HG02973 (cell line): ENCODE results near the gene NFIX.
A peak's percentile ranks its signal among the peaks of the same experiment; 100 is the strongest.

Experiments used
- ATAC-seq: cut with Tn5 transposase; IDR thresholded peaks from one replicate; pipeline ENCODE4 v1.9.1; 2021; ENCODE audit warnings: moderate library complexity; ENCODE audit not compliant: unreplicated experiment

NFIX gene

DNA sequence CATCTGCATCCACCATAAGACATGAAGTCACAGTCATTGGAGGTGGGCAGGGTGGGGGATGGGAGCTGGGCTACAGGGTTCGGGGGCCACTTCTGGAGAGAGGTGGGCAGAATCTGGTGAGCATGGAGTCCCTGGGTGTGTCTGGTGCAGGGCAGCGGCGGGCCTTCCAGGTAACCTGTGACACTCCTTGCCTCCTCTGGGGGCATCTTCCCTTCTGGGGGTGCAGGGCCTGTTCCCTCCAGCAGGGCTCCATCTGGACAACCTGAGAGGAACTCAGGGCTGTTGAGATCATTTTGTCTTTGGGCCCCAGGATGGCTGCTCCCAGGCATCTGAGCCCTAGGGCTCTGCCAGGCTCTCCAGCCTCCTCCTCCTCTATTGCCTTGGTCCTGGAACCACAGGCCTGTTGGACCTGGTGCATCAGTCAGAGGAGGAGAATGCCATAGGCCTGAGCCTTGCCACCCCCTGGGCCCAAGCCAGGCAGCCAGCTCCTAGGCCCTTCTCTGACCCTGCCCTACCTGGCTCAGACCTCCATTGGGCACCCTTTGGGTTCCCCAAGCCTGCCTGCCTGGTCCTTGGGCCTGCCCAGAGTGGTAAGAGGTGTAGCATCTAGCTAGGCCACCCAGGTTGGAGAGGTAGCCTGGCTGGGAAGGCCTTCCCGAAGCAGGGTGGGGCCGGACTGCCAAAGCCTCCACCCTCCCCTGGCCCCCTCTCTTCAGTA, 94.0 kb downstream of the NFIX start:
- ATAC-seq, result no peak

DNA sequence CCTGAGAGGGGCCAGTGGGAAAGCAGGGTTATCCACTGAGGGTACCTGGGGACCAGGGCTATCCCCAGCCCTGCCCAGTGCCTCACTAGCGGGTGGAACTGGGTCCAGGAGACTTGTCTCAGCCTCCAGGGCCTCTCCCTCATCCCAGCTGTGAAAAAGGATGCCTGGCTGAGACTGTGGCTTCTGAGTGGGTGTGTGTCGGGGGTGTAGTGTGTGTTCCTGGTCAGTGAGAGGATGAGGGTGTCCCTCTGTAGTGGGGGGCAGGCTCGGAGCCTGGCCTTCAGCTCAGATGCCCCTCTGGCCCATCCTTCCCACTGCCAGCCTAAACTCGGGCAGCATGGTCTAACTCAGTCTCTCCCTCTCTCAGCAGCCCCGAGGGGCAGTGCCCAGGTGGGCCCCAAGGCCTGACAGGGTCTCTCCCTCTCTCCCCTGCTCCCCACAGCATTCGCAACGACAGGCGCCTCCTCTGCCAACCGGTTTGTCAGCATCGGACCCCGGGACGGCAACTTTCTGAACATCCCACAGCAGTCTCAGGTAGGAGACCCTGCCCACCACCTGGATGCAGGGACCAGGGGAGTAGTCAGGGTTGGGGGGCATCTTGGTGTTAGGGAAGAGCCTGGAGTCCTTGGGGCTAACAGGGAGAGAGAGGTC, 94.7 kb downstream of the NFIX start:
- ATAC-seq, result no peak

DNA sequence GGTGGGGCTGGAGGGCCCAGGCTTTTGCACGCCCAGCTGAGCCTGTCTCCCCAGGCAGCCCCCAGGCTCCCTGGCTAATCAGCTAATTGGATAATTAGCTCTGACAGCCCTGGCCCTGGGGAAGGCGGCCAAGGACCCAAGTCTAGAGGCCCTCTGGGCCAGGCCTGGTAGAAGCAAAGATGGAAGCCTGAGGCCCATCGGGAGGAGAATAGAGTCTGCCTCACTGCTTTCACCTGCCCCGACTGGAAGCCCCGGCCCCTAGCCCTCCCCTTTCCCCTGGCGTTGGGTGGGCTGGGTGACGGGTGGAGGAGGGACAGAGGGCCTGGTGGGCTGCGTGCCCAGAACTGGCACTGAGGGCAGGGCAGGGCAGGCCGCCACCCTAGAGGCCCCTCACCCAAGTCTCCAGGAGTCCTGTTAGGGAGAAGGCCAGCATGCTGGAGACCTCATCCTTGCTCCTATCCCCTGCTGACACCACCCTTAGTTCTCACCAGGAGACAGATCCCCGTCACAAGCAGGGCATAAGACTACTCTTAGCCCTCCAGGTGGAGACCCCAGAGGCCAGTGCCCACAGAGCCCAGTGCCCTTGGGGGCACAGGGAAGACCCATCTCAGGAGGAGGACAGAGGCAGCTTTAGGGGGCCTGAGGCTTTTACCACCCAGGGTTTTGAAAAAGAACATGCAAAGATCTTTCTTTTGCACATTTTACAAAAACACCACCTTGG, 95.4 kb downstream of the NFIX start:
- no peak for ATAC-seq

GRCh38 chr19:13091400-13092157, 96.3 kb downstream of the NFIX start:
- ATAC-seq, result no peak

DNA sequence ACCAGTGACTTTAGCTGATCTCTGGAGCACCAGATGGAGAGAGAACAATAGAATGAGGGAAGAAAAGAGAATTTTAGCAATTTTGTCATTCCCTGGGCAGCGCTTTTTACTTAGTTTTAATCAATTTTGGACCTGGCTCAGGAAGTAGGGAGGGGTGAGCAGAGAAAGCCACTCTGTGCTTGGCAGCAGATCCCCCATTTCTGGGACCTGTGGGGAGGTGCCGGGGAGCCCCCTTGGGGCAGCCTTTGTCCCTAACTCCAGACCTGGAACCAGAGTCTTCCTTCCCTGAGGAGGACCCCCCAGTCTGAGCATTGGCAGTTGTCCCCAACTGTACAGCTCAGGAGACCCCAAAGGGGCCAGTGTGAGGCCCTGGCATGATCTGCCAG, 96.9 kb downstream of the NFIX start:
- no peak for ATAC-seq

DNA sequence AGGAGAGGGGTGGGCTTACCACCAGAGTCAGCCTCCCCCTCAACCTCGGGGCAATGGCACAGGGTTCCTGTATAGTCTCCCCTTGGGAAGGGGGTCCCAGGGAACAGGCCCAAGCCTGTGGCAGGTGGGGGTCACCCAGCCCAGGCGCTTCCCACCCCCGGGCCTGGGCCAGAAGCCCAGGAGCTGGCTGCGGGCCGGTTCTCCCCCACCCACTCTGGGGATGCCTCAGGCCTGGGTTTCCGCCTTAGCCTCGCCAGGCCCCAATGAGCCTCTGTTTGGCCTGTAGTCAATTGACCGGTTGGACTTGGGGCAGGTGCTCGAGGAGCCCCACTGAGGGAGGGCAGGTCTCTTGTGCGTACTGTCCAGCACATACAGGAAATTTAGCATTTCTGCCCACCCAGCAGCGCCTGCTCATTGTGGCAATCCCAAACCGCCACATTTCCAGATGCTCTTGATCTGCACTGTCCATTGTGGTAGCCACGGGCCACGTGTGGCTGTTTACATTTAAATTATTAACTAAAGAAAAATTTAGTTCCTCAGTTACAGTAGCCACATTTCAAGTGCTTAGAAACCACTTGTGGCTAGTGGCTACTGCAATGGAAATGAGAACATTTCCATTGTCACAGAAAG, 97.4 kb downstream of the NFIX start:
- ATAC-seq, result no peak

- ATAC-seq, result no peak
Observed at GRCh38 chr19:13093407-13094105, 98.3 kb downstream of the NFIX start.

- no peak for ATAC-seq
Observed at GRCh38 chr19:13094106-13094504, 98.8 kb downstream of the NFIX start.

- no peak for ATAC-seq
Observed at GRCh38 chr19:13094771-13095392, 99.6 kb downstream of the NFIX start.

- ATAC-seq, result no peak
Observed at GRCh38 chr19:13095393-13095784, 100.1 kb downstream of the NFIX start.

DNA sequence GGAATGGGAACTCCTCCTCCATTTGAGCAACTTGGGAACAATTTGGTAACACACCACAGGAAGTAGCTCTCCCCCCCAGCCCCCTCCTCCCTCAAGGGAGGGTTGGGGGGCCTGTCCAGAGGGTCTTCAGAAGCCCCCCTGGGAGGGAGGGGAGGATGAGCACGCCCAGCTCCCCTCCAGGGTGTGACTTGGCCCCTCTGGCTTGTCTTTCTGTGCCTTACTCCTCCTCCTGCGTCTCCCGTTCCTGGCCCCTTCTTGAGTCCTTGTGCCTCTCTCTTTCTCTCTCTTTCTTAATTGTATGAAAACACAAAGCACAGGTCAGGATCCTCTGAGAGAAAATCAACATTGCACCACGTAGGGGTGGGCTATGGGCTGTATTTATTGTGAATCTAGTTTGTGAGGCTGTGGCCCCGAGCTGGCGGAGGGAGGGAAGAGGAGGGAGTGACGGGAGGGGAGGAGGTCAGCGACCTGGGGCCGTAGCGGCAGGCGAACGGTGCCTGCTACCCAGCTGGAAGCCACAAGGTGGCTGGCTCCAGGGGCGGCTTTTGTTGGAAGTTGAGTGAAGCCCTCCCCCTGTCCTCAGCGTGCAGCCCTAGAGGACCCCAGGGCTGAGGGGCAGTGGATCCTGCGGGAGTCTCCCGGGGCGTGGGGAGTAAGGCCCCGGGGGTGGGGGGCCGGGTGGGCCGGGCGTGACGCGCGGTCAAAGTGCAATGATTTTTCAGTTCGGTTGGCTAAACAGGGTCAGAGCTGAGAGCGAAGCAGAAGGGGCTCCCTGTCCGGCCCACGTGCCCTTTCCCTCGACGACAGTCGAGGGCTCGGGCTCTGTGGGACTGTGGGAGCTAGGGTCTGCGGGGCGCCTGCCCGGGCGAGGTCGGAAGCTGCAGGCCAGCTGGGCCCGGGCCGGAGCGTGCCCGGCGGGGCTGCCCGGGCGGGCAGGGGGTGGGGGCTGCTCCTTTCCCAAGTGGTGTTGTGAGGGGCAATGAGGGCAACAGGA, 101.0 kb downstream of the NFIX start:
- ATAC-seq, result no peak

- ATAC-seq, result no peak
Observed at GRCh38 chr19:13097033-13097462, 101.8 kb downstream of the NFIX start.

- ATAC-seq, result no peak
Observed at GRCh38 chr19:13097463-13098258, 102.4 kb downstream of the NFIX start.

- no peak for ATAC-seq
Observed at GRCh38 chr19:13098277-13099072, 103.2 kb downstream of the NFIX start.

DNA sequence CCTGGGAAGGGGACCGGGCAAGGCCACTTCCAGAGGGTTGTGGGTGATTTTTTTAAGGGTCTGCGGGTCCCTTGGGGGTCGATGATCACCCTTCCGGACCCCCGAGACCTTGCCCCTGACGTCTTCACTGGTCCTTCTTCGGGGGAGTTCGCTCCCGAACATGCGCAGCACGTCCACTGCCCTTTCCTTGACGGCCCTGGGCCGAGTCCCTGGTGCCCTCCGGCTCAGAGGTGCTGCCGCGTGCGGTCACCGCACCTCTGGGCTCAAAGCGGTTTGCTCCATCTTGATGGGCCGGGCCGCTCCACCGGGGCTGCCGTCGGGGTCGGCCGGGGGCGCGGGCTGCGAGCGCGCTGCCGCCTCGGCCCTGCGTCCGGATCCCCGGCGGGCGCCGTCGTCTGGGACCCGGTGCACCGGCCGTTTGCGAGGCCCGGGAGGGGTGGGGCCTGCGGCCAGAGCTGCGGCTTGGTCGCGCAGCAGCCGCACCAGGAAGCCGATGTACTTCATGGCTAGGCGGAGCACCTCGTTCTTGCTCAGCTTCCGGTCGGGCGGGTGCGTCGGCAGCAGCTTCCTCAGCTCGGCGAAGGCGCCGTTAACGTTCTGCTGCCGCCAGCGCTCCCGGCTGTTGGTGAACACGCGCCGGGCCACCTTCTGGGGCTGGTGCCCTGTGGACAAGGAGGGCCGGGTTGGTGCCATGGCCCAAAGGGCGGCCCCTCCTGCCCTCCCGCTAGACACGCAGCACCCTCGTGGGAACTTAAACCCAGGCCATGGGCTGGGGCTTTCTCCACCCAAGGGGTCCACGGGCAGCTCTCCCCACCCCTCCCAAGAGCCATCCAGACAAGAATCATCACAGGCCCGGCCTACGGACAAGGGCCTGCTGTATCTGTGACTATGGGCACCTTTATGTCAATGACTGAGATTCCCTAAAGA, 104.1 kb downstream of the NFIX start:
- no peak for ATAC-seq

DNA sequence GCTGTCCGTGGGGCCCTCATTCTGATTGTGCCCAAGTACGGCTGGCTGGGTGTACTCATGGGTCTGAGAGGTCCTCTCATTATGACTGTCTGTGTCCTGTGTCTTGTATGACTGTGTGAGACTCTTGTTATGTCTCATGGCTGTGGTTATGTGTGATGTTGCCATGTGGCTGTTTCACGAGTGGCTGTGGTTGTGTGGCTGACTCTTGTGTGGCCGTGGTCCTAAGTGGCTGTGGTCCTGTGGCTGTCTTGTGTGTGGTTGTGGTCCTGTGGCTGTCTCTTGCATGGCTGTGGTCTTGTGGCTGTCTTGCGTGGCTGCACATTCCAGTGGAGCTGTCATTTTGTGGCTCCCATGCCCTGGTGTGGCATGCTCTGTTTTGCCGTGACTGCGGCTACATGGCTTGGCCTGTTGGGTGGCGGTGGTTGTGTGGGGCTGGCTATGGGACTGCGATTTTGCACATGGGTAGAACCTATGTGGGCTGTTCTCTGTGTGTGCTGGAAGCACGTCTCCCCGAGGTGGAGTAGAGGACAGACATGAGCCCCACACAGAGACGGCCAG, 104.8 kb downstream of the NFIX start:
- ATAC-seq, result peak; percentile 30
